SH-SY5Y (cell line): Measurements from ENCODE around the gene MAPK11.

Source experiments
- GATA2 ChIP-seq: IDR thresholded peaks from 2 replicates; pipeline ENCODE4 v1.6.1; 2011; ENCODE audit warnings: mild to moderate bottlenecking, low read depth, low read length
- GATA3 ChIP-seq: IDR thresholded peaks from 2 replicates; pipeline ENCODE4 v1.6.1; 2011; ENCODE audit warnings: low read depth, mild to moderate bottlenecking, low read length, moderate library complexity

MAPK11 gene

GRCh38 chr22:50269970-50270665 is at the start of gene MAPK11:
TSS of gene MAPK11 (minus strand) at chr22:50270380. CDS start at chr22:50270292, 88 bp downstream.
- TF ChIP-seq GATA3 (no peak), GATA2 (no peak)

GRCh38 chr22:50319503-50319951 is 49.3 kb upstream of the MAPK11 start:
- no peak for TF ChIP-seq GATA3
- no peak for TF ChIP-seq GATA2

- TF ChIP-seq GATA3 (no peak), GATA2 (no peak)
These were observed 48.7 kb upstream of the MAPK11 start for GRCh38 chr22:50318698-50319411.

GRCh38 chr22:50318356-50318697 is 48.1 kb upstream of the MAPK11 start:
- TF ChIP-seq GATA3 (no peak), GATA2 (no peak)

- TF ChIP-seq GATA3 (no peak), GATA2 (no peak)
These were observed 47.5 kb upstream of the MAPK11 start for GRCh38 chr22:50317674-50318073.

- TF ChIP-seq GATA3 (no peak), GATA2 (no peak)
These were observed 47.0 kb upstream of the MAPK11 start for GRCh38 chr22:50317178-50317577.

GRCh38 chr22:50316114-50317065 is 46.2 kb upstream of the MAPK11 start:
- TF ChIP-seq GATA2 (no peak), GATA3 (no peak)

- TF ChIP-seq GATA3: no peak
- TF ChIP-seq GATA2: no peak
These were observed 45.3 kb upstream of the MAPK11 start for GRCh38 chr22:50315289-50316113.

- no peak for TF ChIP-seq GATA2
- no peak for TF ChIP-seq GATA3
These were observed 44.5 kb upstream of the MAPK11 start for GRCh38 chr22:50314455-50315288.

GRCh38 chr22:50314081-50314454 is 43.9 kb upstream of the MAPK11 start:
- TF ChIP-seq GATA3 (no peak), GATA2 (no peak)

GRCh38 chr22:50313600-50313999 is 43.4 kb upstream of the MAPK11 start:
- TF ChIP-seq GATA2 (no peak), GATA3 (no peak)

GRCh38 chr22:50313021-50313420 is 42.8 kb upstream of the MAPK11 start:
- TF ChIP-seq GATA3 (no peak), GATA2 (no peak)

- TF ChIP-seq GATA2 (no peak), GATA3 (no peak)
These were observed 42.2 kb upstream of the MAPK11 start for GRCh38 chr22:50312371-50312770.
